NCI-H526 (cell line): ENCODE results near the gene SIAE.
A peak's percentile ranks its signal among the peaks of the same experiment; 100 is the strongest.

Source experiments
- DNase-seq, 2 experiments: peaks; one replicate each; lab custom pipeline; 2025; lab: John Stamatoyannopoulos, UW

SIAE gene

GRCh38 chr11:124673333-124674167 is at the start of gene SIAE, which contains the start of gene SPA17:
TSS of gene SIAE (minus strand) at chr11:124673739. CDS start at chr11:124673708, 31 bp downstream.
TSS of gene SPA17 (plus strand) at chr11:124673904. CDS start at chr11:124675265, 1,361 bp downstream.
- peak; percentile 93 to 98 for DNase-seq

- peak; percentile 30 to 79 for DNase-seq
Measured at GRCh38 chr11:124722176-124722575, 48.6 kb upstream of the SIAE start.

GRCh38 chr11:124719534-124719933 is 46.0 kb upstream of the SIAE start:
- no peak for DNase-seq

- DNase-seq, result no peak
Measured at GRCh38 chr11:124718801-124719200, 45.3 kb upstream of the SIAE start.

GRCh38 chr11:124717786-124718651 is 44.5 kb upstream of the SIAE start:
- peak in 1 of 2 experiments; percentile 80 for DNase-seq

- DNase-seq, result no peak
Measured at GRCh38 chr11:124717421-124717785, 43.9 kb upstream of the SIAE start.

- DNase-seq, result no peak
Measured at GRCh38 chr11:124716591-124716990, 43.1 kb upstream of the SIAE start.

GRCh38 chr11:124712392-124712791 is 38.9 kb upstream of the SIAE start:
- DNase-seq, result no peak

- no peak for DNase-seq
Measured at GRCh38 chr11:124707829-124708228, 34.3 kb upstream of the SIAE start.

GRCh38 chr11:124700028-124700427 is 26.5 kb upstream of the SIAE start:
- no peak for DNase-seq

- no peak for DNase-seq
Measured at GRCh38 chr11:124699547-124699946, 26.0 kb upstream of the SIAE start.

GRCh38 chr11:124693142-124693541 is 19.6 kb upstream of the SIAE start:
- DNase-seq, result no peak

- DNase-seq, result no peak
Measured at GRCh38 chr11:124682443-124682842, 8.9 kb upstream of the SIAE start.

GRCh38 chr11:124681421-124681820 is 7.9 kb upstream of the SIAE start:
- no peak for DNase-seq

- DNase-seq, result no peak
Measured at GRCh38 chr11:124678416-124678815, 4.9 kb upstream of the SIAE start.

GRCh38 chr11:124676386-124676785 is 2.8 kb upstream of the SIAE start:
- no peak for DNase-seq

GRCh38 chr11:124674571-124674970 is 1.0 kb upstream of the SIAE start:
- no peak for DNase-seq

- DNase-seq, result peak in 1 of 2 experiments; percentile 36
Measured at GRCh38 chr11:124674168-124674517, 604 bp upstream of the SIAE start.

GRCh38 chr11:124672536-124673215 is 863 bp downstream of the SIAE start:
- no peak for DNase-seq

- peak in 1 of 2 experiments; percentile 20 for DNase-seq
Measured at GRCh38 chr11:124670732-124671131, 2.8 kb downstream of the SIAE start.

GRCh38 chr11:124669193-124669592 is 4.3 kb downstream of the SIAE start:
- DNase-seq, result peak; percentile 86 to 93

- no peak for DNase-seq
Measured at GRCh38 chr11:124667601-124668000, 5.9 kb downstream of the SIAE start.
